Prostate gland (tissue), 2 donors: ENCODE measurements around the gene PRKAG2.

Experiments used
- POLR2A ChIP-seq: fragments of 450-650 bp; IDR thresholded peaks from one replicate; pipeline ENCODE4 v1.6.1; 2016; ENCODE audit warnings: antibody characterized with exemption, mild to moderate bottlenecking
- POLR2AphosphoS5 ChIP-seq: sonication (generic); formaldehyde crosslinking; IDR thresholded peaks from one replicate; pipeline ENCODE4 v1.6.1; 2017; ENCODE audit warnings: antibody characterized with exemption
- TF ChIP-seq, protein P1 (sequence below), 4 experiments: fragments of 200-600 bp in 2 of 4; fragments of 450-650 bp in 2 of 4; sonication (generic) in 2 of 4; IDR thresholded peaks; 1 replicate in 3 of 4; 2 replicates in 1 of 4; pipeline ENCODE4 v1.5.1; 2016 to 2019; ENCODE audit warnings: antibody characterized with exemption in 4 of 4, mild to moderate bottlenecking in 2 of 4, moderate library complexity in 2 of 4

DNA sequence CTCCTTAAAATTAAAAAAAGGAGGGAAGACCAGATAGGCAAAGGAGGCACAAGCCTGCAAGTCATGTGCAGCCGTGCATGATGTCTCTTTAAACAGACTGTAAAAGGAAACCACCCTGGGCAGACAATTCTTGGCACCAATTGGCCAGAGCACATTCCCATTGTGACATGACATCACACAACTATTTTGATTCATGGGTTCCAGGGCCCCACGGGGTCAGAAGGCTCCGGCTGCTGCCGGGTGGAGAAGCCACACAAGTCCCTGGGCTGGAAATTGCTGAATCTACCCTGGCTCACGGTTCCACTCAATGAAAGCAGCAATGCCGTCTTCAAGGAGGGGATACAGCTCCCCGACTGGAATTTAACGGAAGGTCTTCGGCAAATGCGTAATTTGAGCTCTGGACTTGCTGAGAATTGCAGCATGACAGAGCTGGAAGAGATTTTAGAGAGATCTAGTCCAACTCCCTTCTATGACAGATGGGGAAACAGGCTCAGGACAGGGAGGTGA lies 140.5 kb downstream of the PRKAG2 start:
- TF ChIP-seq POLR2A (peak; percentile 25), POLR2AphosphoS5 (peak; percentile 74)
- TF ChIP-seq, protein P1, sequence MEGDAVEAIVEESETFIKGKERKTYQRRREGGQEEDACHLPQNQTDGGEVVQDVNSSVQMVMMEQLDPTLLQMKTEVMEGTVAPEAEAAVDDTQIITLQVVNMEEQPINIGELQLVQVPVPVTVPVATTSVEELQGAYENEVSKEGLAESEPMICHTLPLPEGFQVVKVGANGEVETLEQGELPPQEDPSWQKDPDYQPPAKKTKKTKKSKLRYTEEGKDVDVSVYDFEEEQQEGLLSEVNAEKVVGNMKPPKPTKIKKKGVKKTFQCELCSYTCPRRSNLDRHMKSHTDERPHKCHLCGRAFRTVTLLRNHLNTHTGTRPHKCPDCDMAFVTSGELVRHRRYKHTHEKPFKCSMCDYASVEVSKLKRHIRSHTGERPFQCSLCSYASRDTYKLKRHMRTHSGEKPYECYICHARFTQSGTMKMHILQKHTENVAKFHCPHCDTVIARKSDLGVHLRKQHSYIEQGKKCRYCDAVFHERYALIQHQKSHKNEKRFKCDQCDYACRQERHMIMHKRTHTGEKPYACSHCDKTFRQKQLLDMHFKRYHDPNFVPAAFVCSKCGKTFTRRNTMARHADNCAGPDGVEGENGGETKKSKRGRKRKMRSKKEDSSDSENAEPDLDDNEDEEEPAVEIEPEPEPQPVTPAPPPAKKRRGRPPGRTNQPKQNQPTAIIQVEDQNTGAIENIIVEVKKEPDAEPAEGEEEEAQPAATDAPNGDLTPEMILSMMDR (IDR thresholded peaks at IDR 0.05): no peak
